OCI-LY7 (cell line): ENCODE measurements around the gene NUP205.

ENCODE experiments used
- EZH2phosphoT487 ChIP-seq: fragments of 200-600 bp; sonication (generic); IDR thresholded peaks from 2 replicates; pipeline ENCODE4 v1.6.1; 2018; ENCODE audit warnings: low read depth, borderline replicate concordance, mild to moderate bottlenecking, mixed run types, antibody characterized with exemption, low read length, moderate library complexity, mixed read lengths
- TF ChIP-seq, protein P1 (sequence below): fragments of 200-600 bp; sonication (generic); conservative IDR thresholded peaks from 2 replicates; pipeline ENCODE4 v1.5.1; 2014; ENCODE audit warnings: mild to moderate bottlenecking, antibody characterized with exemption, low read length, moderate library complexity, mixed read lengths

DNA sequence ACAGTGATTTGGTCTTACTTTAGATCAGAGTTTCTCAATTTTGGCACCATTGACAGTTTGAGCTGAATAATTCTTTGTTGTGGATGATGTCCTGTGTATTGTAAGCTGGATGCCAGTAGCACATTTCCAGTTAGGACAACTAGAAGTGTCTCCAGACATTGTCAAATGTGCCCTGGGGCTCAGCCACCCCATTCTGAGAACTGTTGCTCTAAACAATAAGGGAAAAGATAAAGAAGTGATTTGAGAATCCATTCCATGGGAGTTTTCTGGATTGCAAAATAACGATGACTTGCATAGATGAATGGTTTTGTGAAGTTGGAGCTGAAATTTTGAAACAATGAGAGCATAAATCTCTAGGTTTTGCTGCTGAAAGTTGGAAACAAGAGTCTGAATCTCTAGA is 44.6 kb downstream of the NUP205 start:
- TF ChIP-seq, protein P1, sequence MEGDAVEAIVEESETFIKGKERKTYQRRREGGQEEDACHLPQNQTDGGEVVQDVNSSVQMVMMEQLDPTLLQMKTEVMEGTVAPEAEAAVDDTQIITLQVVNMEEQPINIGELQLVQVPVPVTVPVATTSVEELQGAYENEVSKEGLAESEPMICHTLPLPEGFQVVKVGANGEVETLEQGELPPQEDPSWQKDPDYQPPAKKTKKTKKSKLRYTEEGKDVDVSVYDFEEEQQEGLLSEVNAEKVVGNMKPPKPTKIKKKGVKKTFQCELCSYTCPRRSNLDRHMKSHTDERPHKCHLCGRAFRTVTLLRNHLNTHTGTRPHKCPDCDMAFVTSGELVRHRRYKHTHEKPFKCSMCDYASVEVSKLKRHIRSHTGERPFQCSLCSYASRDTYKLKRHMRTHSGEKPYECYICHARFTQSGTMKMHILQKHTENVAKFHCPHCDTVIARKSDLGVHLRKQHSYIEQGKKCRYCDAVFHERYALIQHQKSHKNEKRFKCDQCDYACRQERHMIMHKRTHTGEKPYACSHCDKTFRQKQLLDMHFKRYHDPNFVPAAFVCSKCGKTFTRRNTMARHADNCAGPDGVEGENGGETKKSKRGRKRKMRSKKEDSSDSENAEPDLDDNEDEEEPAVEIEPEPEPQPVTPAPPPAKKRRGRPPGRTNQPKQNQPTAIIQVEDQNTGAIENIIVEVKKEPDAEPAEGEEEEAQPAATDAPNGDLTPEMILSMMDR, result no peak
- no peak for TF ChIP-seq EZH2phosphoT487
